GM10248 (cell line): Measurements from ENCODE around the gene UPB1.
A peak's percentile ranks its signal among the peaks of the same experiment; 100 is the strongest.
"Not testable (repeated sequence)": the region's sequence is repeated elsewhere in the genome, so short reads cannot be mapped to it uniquely, and the experiment has no call there.

Experiments used
- CTCF ChIA-PET: fragments of 300-600 bp; sonication (Branson Sonifier 250); formaldehyde crosslinking; extraction: SDS; loops from one replicate; lab custom pipeline; 2021; ENCODE audit warnings: antibody characterized with exemption; lab: Yijun Ruan, JAX
- POLR2A ChIA-PET: fragments of 350-650 bp; sonication (Branson Sonifier 250); formaldehyde crosslinking; extraction: SDS; loops from one replicate; lab custom pipeline; 2020; ENCODE audit warnings: antibody characterized with exemption; lab: Yijun Ruan, JAX
- DNase-seq: peaks from one replicate; pipeline ENCODE4 v3.0.0; 2012; ENCODE audit errors: extremely low spot score
- TF ChIP-seq, protein P1 (sequence below): IDR thresholded peaks from 2 replicates; pipeline ENCODE4 v1.5.1; 2012; ENCODE audit warnings: mild to moderate bottlenecking, low read depth; ENCODE audit errors: extremely low read depth, missing control alignments, control extremely low read depth

The UPB1 gene

GRCh38 chr22:24525416-24526037, 30.4 kb downstream of the UPB1 start:
- POLR2A ChIA-PET, result no interaction called here
- CTCF ChIA-PET, result interaction anchor here (0.6 to 5.6 kb wide), 20 partner anchors 8 to 232 kb away, joined by 3 to 41 read pairs (median 5); partner anchors contain the start of gene ADORA2A
- peak; percentile 85 for DNase-seq

GRCh38 chr22:24526191-24526590, 31.1 kb downstream of the UPB1 start:
- TF ChIP-seq, protein P1, sequence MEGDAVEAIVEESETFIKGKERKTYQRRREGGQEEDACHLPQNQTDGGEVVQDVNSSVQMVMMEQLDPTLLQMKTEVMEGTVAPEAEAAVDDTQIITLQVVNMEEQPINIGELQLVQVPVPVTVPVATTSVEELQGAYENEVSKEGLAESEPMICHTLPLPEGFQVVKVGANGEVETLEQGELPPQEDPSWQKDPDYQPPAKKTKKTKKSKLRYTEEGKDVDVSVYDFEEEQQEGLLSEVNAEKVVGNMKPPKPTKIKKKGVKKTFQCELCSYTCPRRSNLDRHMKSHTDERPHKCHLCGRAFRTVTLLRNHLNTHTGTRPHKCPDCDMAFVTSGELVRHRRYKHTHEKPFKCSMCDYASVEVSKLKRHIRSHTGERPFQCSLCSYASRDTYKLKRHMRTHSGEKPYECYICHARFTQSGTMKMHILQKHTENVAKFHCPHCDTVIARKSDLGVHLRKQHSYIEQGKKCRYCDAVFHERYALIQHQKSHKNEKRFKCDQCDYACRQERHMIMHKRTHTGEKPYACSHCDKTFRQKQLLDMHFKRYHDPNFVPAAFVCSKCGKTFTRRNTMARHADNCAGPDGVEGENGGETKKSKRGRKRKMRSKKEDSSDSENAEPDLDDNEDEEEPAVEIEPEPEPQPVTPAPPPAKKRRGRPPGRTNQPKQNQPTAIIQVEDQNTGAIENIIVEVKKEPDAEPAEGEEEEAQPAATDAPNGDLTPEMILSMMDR, result no peak
- POLR2A ChIA-PET, result no interaction called here
- DNase-seq, result no peak
- CTCF ChIA-PET, result interaction anchor here (0.6 to 5.6 kb wide), 23 partner anchors 8 to 232 kb away, joined by 3 to 41 read pairs (median 4); no protein-coding TSS in a partner anchor

More at GRCh38 chr22:24525416-24526037, 30.4 kb downstream of the UPB1 start:
- TF ChIP-seq, protein P1, result peak; percentile 90

DNA sequence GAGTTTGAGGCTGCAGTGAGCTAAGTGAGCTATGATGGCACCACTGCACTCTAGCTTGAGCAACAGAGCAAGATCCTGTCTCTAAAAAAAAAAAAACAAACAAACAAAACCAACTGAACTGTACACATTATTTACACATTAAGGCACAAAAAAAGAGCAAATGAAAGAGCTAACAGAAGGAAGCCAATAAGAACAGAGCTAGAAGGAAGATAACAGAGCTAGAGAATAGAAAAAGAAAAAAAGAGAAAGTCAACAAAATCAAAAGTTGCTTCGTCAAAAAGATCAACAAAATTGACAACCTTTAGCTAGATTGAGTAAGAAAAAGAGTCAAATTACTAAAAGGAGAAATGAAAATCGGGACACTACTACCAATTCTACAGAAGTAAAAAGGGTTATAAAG, 34.8 kb downstream of the UPB1 start:
- ChIA-PET POLR2A (interaction anchor here (1.0 kb wide), 1 partner anchor 10 kb away, joined by 6 read pairs; no protein-coding TSS in a partner anchor), CTCF (interaction anchor here (0.6 to 2.1 kb wide), 9 partner anchors 9 to 374 kb away, joined by 3 to 6 read pairs (median 4); no protein-coding TSS in a partner anchor)
- TF ChIP-seq, protein P1, result no peak
- no peak for DNase-seq

GRCh38 chr22:24530968-24531367, 35.8 kb downstream of the UPB1 start:
- CTCF ChIA-PET, result interaction anchor here (1.0 to 2.1 kb wide), 6 partner anchors 9 to 375 kb away, joined by 3 to 6 read pairs (median 4); no protein-coding TSS in a partner anchor
- POLR2A ChIA-PET, DNase-seq: not testable (repeated sequence)

DNA sequence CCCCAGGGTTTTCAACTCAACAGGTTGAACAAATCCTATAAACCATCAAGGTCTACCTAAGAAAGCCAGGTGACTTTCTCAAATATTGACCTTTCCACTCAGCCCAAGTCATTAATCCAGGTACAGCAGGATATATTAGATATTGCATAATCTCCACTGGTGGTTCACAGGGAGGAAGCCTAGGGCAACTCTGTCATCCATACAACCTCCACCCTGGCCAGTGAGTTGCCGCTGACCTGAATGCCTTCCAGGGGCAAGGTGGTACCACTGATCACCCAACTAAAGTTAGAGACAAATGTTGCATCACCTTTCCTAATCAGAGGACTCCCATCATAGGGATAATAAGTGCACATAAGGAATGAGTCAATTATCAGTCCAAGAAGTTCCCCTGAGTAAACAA, 36.9 kb downstream of the UPB1 start:
- TF ChIP-seq, protein P1, result no peak
- ChIA-PET CTCF (no interaction called here), POLR2A (no interaction called here)
- DNase-seq, result no peak

GRCh38 chr22:24535348-24535747, 40.2 kb downstream of the UPB1 start:
- POLR2A ChIA-PET, result interaction anchor here (1.0 kb wide), 1 partner anchor 9 kb away, joined by 4 read pairs; no protein-coding TSS in a partner anchor
- no peak for DNase-seq
- TF ChIP-seq, protein P1, result no peak
- CTCF ChIA-PET, result interaction anchor here (2.3 kb wide), 1 partner anchor 10 kb away, joined by 9 read pairs; no protein-coding TSS in a partner anchor

DNA sequence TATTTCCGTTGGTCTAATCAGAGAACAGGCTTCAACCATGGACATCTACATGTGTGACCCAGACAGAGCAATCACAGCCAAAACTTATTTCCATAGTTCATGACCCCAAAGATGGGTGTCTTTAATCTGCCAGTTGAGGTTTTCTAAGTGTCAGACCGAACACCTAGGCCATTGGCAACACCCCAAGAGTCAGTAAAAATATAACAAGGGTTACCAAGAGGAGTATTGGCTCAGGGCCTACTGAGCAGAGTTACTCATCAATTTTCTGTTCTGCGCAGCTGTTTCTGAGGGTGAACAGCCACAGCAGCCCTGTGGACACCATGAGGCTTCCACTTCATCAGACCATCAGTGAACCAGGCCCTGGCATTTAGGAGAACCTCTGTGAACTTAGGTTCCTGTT, 41.0 kb downstream of the UPB1 start:
- TF ChIP-seq, protein P1, result no peak
- no peak for DNase-seq
- CTCF ChIA-PET, result interaction anchor here (0.9 kb wide), 1 partner anchor 10 kb away, joined by 3 read pairs; no protein-coding TSS in a partner anchor
- POLR2A ChIA-PET, result interaction anchor here (1.0 kb wide), 1 partner anchor 9 kb away, joined by 4 read pairs; no protein-coding TSS in a partner anchor
